Endometrial microvascular endothelial cells (primary cell): ENCODE results near the gene ZMAT3. TPM values are rescaled to one million over a fixed set of nuclear protein-coding genes. Genes with fewer than 3 reads are reported as not detected.
"Not testable (repeated sequence)": the region's sequence is repeated elsewhere in the genome, so short reads cannot be mapped to it uniquely, and the experiment has no call there.

Experiments used
- in situ Hi-C: cut with HindIII; loops from 2 replicates; pipeline ENCODE4 v1.10.0; 2017; ENCODE audit warnings: low sequenced_read_pairs, low pct_unique_long_range_greater_than_20kb; ENCODE audit errors: inconsistent ontology term
- total RNA-seq: library from RNA; depleted of rRNA; stranded (reverse); fragments of >200 nt; gene quantifications from one replicate; pipeline ENCODE4 v1.2.3, GENCODE V29; 2015; ENCODE audit errors: inconsistent ontology term

Gene ZMAT3
- total RNA-seq, 1 donor from 2014 or later: 25.4 TPM

DNA sequence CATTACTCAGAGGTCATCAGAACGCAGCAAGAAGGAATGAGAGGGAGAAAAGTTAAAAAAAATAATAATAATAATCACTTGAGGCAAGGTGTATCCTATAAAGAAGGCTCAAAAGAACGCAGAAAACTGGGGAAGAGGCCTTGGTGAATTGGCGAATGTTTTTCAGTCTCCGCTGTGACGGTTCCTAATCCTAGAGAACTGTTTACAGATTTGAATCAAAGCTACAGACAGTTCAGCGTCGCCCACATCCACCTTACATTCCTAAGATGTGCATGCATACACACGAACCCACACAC lies 634 bp downstream of the ZMAT3 start:
- in situ Hi-C loops: no loop called here

- in situ Hi-C loops: no loop called here
Measured at GRCh38 chr3:179069762-179070390, 1.7 kb downstream of the ZMAT3 start.

- in situ Hi-C loops: no loop called here
Measured at GRCh38 chr3:179068779-179069530, 2.7 kb downstream of the ZMAT3 start.

- in situ Hi-C loops: no loop called here
Measured at GRCh38 chr3:179067839-179068238, 3.8 kb downstream of the ZMAT3 start.

DNA sequence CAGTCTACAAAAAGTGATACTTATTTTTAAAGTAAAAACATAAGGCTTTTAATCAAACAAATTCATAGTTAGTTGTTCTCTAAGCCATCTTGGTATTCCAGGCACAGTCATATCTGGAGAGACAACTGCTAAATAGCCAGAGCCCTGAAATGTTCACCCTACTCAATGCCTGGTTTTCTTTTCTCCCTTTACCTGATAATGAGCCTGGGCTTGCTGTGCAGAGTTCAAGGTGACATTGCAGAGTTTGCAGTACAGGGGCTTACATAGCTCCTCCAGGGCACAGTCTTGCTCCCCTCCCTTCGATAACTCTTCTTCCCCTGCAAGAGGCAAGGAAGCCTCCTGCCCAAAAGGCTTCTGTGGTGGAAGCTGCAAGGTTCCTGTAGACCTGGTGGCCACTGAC lies 4.3 kb downstream of the ZMAT3 start:
- in situ Hi-C loops: no loop called here

- in situ Hi-C loops: no loop called here
Measured at GRCh38 chr3:179063945-179064560, 7.6 kb downstream of the ZMAT3 start.

- in situ Hi-C loops: no loop called here
Measured at GRCh38 chr3:179056326-179056725, 15.3 kb downstream of the ZMAT3 start.

- in situ Hi-C loops: not testable (repeated sequence)
Measured at GRCh38 chr3:179054565-179054964, 17.0 kb downstream of the ZMAT3 start.

GRCh38 chr3:179046497-179047353 lies 24.9 kb downstream of the ZMAT3 start:
- in situ Hi-C loops: no loop called here

DNA sequence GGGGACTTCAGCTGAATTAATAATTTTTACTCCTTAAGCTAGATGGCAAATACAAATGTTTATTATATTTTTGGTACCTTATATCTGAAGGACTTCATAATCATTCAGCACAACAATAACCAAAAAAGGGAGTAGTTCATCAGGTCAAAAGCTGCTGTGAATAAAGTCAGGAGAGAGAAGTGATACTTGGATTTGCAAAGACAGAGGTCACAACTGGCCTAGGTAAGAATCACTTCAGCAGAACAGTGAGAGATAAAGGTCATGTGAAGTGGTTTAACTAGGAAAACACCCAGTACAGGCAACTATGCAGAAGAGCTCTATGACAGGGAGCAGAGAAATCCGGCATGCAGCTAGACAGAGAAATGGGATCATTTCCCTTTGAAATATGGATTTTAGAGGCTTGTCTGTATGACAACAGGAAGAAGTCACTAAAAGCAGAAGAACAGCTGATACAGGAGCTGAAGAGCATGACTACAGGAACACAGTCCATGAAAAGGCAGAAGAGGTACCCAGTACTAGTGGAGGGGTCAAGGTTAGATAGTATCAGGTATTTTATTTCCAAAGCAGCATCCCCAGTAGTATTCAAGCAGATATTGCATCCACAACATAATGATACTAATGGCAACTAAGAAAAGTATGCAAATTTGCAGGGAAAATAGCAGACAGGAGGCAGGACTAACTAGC lies 25.7 kb downstream of the ZMAT3 start:
- in situ Hi-C loops: no loop called here

DNA sequence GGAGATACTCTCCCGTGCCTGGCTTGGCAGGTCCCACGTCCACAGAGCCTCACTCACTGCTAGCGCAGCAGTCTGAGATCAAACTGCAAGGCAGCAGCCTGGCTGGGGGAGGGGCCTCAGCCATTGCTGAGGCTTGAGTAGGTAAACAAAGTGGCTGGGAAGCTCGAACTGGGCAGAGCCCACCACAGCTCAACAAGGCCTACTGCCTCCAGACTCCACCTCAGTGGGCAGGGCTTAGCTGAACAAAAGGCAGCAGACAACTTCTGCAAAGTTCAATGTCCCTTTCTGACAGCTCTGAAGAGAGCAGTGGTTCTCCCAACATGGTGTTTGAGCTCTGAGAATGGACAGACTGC lies 32.7 kb downstream of the ZMAT3 start:
- in situ Hi-C loops: not testable (repeated sequence)

- in situ Hi-C loops: no loop called here
Measured at GRCh38 chr3:179038216-179038898, 33.3 kb downstream of the ZMAT3 start.

- in situ Hi-C loops: no loop called here
Measured at GRCh38 chr3:179037351-179037750, 34.3 kb downstream of the ZMAT3 start.

- in situ Hi-C loops: no loop called here
Measured at GRCh38 chr3:179036626-179037300, 34.8 kb downstream of the ZMAT3 start.

DNA sequence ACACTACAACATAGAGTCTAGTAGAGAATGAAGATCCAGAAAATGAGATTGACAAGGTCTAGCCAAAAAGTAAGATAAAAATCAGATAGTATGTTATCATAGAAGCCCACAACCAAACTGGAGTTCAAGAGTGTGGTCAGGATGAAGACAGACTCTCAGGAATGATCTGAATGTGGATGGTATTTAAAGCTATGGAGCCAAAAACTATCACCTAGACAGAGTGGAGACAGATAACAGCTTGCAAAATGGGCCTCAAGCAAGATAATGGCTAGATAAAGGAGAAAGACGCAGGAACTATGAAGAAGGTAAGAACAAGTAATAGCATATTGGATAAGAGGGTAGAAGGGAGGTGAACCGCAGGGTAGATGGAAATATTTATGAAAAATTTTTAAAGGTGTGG lies 35.4 kb downstream of the ZMAT3 start:
- in situ Hi-C loops: no loop called here

DNA sequence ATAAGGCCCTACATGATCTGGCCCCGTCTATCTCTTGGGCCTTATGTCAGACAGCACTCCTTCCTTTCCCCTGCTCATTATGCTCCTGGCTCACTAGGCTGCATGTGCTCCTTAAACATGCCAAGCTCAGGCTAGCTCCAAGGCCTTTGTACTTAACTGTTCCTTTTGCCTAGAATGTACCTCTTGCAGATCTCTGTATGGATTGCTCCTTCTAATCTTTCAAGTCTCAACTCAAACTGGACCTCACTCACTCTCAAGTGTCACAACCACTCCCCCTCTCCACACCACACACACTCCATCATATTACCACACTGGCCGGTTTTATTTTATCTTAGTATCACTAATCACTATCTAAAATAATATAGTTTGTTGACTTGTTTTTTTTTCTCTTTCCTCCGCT lies 36.4 kb downstream of the ZMAT3 start:
- in situ Hi-C loops: no loop called here

GRCh38 chr3:179033304-179033657 lies 38.3 kb downstream of the ZMAT3 start:
- in situ Hi-C loops: not testable (repeated sequence)
